HS-27A (cell line): ENCODE measurements around the gene B3GALT6.

ENCODE experiments used
- DNase-seq: peaks from one replicate; pipeline ENCODE4 v3.0.0-alpha.2; 2012; ENCODE audit warnings: low read depth, missing footprints

The B3GALT6 gene

DNA sequence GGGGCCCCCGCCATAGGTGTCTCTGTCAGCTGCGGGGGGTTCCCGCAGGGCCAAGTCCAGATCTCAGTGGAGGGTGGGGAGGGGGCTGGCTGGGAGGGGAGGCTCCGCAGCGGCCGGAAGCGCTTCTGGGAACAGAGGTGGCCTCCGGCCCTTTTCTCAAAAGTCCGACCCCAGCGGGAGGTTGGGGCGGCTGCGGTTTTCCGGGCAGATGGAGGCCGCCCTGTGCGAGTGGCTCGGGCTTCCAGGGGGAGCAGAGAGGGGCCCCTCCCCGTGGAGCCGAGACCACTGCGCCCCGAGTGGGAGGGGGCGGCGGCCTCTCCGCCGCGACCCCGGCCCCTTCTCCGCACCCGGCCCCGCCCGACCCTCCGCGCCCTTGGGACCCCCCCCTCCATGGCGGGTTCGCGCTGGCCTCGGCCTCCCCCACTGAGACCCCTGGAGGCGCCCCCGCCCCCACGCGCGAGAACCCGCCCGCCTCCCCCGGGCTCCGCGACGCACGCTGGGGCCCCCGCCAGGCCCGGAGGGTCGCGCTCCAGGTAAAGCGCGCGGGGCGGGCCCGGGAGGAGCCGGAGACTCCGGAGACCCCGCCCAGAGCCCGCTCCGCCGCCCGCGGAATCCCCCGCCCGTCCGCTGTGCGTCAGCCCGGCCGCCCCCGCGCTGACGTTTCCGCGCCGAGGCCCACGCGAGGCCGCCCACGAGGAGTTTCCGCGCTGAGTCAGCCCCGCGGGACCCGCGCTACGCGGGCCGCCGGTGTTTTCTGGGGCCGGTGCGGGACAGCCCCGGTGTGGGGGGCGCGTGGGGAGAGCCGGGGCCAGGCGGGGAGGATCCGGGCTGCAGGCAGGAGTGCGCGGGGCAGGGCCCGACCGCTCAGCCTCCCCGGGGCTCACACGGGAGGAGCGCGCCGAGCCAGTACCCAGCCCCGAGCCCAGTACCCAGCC is 30.9 kb upstream of the B3GALT6 start:
- DNase-seq: no peak

DNA sequence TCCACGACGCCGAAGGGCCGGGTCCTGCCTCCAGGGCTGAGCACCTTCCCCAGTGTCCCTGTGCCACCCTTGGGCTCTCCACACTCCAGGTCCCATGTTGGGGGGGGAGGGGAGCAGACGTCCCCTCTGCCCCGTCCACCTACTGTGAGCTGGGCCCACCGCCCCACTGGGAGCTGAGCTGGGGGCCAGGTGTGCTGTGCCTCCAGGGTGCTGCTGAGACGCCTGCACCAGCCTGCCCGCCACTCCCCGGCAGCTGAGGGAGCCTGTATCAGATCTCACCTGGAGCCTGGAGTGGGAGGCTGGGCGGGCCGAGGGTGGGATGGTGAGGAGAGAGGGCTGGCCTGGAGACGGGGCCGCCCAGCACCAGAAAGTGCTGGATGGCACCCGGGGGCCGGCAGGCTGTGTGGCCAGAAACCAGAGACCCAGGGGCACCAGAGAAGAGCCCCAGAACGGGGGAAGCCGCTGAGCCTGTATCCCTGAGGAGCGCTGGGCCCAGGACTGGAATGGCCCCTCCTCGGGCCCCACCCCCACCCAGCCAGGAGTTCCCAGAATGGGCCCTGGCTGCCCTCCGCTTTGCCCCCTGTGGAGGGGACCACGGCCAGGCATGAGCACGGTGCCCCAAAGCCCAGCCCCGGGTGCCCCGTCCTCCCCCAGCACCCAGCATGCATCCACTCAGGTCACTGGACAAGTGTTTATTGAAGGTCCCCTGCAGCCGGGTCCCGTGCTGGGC is 29.0 kb upstream of the B3GALT6 start:
- no peak for DNase-seq

DNA sequence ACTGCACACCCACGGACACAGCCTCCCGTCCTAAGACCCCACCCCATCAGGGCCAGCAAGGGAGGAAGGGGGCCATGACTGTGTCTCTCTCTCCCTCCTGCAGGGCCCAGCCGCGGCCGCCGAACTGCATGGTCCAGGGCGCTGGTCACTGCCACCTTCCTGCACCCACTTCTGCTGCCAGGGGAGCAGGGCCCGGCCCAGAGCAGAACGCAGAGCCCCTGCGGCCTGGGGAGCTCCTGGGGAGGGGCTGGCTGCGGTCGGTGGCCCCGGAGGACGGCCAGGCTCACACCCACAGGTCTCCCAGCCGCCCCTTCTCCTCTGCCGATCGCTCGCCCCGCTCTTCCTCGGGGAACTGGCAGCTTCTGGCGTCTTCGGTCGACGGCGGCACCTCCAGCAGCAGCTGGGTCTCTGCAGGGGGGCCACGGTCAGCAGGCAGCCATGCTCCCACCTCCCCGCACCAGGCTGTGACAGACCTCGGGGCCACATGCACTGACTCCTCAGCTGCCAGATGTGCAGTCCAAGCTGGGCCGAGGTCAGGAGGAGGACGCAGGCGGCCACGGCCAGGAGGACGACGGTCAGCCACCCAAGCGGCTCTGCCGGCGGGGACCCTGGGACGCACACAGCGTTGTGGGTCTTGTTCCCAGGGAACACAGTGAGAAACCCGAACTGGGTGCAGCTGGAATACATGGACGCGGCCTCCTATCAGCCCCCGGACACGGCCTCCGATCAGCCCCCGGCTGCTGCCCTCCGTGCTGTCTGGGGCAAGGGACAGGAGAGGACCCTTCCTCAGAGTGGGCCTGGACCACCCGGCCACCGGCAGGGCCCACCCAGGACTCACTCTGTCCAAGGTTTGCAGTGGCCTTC is 28.2 kb upstream of the B3GALT6 start:
- DNase-seq: no peak

DNA sequence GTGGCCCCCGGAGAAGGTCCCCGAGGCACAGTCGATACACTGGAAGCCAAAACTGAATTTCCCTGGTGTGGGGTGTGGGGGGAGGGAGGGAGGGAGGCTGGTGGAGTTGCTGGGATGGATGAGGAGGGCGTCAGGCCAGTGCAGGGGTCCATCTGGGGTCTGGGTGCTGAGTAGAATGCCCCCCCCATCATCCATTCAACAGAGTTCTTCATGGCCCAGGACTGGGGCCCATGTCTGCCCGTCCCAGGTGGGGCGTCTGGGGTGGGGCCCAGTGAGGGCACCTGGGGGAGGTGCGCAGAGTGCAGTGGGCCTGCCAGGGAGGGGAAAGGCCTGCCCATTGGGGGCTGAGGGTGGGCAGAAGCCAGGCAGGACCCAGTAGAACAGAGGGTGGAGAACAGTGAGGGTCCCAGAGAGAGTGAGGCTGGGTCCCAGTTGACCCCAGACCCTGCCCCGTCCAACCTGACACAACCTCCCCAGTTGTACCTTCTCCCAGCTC is 27.6 kb upstream of the B3GALT6 start:
- DNase-seq: no peak

DNA sequence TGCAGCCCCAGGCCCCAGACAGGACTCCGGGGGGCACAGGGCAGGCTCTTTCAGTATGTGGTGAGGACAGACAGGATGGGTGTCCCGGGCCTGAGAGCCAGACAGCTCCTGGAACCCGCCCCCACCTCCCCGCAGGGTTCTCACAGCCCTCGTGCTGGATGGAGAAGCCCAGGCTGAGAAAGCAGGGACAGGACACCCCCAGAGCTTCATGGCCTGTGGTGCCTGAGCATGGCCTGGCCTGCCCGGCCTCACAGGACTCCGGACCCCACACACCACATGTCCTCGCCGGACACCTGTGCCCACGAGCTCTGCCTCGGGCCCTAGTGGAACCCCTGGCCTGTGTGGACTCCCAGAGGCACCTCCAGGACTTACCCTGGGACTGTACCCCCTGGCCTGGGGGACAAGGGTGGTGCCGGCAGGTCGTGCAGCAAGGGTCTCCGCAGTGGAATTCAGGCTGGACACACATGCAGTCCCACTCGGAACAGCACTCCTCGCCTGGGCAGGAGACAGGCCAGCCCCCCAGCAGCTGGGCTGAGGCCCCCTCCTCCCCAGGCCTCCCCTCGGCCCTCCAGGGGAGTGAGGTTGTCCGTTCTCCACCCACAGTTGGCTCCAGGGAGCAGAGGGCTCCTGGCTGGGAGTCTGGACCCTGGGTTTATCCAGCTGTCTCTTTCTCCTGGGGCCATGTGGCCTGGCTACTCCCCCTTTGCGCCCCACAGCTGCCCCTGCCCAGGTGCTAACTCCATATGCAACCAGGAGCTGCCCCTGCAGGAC is 26.9 kb upstream of the B3GALT6 start:
- no peak for DNase-seq

DNA sequence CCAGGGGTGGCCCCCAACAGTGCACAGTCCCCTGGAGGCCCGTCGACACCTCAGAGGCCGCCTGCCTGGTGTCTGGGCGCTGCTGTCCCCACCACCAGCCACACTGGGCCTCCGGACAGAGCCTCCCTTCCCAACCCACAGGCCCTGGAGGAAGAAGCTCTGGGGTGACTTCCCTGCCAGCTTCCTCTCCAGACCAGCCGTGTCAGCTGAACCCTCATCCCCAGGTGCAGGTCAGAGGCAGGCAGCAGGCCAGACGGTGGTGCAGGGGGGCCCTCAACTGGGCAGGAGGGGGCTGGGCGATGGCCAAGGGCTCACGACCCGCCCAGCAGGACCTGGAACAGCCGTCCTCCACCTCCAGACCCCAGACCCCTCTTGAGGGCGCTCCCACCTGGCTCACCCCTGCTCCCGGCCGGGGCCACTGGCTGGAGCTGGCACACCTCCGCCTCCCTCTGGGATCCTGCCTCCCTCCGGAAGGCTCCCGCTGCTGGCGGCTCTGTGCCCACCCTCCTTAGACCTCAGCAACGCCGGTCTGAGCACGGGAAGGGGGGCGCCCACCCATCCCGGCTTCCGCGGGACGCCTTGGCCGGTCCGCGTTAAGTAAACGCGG is 26.2 kb upstream of the B3GALT6 start:
- no peak for DNase-seq

DNA sequence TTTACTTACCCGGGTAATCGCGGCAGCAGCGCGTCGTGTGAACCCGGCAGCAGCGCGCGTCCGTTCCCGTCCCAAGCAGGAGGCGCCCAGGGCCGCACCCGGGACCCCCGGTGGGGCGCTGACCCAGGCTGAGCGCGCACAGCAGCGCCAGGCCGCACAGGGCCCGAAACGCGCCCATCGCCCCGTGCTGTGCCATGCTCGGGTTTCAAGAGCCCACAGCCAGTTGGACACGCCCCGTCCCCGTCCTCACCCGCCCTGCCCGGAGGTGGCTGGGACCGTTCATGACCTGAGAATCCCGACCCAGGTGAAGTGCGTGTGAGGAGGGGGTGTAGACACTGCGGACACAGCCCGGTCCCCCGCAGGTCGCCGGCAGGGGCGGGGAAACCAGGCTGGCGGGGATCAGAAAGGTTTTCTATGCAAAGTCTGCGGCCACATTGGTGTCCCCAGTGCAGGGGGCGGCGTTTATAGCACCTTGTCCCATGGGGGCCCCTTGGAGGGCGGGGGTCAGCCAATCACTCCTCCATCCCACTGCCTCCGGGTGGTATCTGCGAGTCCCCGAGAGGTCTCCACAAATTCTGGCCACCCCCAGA is 25.6 kb upstream of the B3GALT6 start, which contains the start of gene TNFRSF18:
TSS of gene TNFRSF18 (minus strand) at position 217 of the 590 bp plus-strand sequence. CDS start at position 196, 21 bp downstream.
- DNase-seq: no peak

DNA sequence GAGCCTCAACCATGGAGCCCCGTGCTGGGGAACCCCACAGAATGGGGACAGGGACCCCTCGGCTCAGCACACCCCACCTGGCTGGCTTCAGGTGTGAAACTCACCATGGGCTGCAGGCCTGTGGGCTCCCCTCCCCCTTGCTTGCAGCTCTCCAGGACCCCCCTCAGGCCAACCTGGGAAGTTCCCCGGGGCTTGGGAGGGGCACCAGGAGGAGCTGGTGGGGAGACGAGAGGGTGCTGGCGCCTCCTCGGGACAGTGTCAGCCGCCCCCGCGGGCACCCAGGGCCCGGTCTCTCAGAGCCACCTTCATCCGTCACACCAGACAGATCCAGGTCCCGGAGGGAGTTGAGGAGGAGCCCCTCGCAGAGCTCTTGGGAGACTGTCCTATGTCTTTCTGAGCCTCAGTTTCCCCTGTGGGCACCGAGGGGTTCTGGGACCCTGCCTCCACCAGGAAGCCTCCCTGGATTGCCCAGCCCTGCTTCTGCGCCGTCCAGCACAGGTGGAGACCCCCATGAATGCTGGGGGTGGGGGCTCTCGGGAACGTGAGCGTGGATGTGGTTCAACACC is 25.0 kb upstream of the B3GALT6 start:
- DNase-seq: no peak

DNA sequence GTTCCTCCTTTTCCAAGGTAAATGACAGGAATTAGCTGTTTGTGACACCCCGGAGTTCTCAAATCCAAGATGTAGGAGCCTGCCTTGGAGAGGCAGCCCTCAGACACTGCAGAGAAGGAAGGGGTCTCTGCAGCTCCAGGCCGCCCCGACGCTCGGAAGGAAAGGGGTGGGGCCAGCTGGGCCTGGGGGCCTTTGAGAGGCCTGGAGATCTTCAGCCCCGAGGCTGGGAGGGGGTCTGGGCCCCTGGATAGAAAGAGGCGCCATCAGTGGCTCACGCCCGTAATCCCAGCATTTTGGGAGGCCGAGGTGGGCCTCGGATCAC is 24.5 kb upstream of the B3GALT6 start:
- DNase-seq: no peak

DNA sequence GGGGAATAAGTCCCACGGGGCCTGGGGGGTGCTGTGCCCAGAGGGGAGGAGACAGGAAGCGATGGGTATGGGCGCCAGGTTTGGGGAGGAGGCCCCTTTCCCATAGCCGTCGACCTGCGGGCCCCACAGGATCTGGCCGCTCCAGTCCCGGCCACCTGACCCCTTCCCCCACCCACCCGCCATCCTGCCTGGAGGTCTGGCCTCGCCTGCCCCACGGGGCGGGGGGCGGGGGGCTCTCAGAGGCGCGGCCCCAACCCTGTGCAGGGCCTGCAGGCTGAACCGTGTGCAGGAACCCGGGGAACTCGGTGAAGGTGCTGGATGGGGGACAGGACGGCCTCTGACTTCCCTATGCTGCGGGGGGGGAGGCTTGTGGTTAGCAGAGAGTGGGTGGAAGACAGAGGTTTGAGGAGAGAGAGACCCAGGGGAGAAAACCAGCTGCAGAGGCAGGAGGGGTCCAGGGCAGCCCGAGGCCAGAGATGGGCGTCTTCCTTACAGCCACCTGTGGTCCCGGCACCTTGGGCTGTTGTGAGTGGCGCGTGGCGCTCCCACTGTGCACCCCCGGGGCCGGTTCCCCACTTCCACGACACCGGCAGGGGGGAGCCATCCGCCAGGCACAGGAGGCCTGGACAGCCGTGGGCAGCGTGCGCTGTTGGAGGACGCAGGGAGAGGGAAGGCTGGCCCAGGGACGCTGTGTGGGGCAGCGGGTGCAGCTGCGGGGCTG is 23.2 kb upstream of the B3GALT6 start:
- no peak for DNase-seq

DNA sequence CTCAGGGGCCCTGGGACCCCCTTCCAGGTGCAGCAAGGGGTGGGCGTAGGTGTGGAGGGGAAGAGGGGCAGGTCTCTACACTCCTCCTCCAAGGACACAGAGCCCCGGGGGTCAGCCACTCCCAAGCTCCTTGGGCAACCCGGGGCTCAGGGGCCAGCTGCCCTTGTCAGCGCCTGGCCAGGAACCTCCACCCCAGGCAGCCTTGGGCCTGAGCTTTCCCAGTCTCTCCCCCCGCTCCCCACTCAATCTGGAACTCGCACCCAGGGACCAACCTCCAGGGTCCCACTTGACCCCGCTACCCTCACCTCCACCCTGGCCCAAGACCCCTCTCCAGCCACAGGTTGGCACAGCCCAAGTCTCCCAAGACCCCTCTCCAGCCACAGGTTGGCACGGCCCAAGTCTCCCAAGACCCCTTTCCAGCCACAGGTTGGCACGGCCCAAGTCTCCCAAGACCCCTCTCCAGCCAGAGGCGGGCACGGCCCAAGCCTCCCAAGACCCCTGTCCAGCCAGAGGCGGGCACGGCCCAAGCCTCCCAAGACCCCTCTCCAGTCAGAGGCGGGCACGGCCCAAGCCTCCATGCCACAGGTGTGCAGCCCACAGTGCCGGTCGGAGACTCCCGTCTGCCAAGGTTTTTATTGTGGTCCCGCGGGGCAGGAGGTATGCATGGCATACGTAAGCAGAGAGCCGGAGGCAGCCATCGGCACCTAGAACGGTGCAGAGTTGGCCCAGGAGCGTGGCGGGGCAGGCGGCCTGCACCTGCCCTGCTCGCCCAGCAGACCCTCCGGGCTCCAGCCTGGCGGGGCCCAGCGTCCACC is 21.1 kb upstream of the B3GALT6 start:
- DNase-seq: no peak

DNA sequence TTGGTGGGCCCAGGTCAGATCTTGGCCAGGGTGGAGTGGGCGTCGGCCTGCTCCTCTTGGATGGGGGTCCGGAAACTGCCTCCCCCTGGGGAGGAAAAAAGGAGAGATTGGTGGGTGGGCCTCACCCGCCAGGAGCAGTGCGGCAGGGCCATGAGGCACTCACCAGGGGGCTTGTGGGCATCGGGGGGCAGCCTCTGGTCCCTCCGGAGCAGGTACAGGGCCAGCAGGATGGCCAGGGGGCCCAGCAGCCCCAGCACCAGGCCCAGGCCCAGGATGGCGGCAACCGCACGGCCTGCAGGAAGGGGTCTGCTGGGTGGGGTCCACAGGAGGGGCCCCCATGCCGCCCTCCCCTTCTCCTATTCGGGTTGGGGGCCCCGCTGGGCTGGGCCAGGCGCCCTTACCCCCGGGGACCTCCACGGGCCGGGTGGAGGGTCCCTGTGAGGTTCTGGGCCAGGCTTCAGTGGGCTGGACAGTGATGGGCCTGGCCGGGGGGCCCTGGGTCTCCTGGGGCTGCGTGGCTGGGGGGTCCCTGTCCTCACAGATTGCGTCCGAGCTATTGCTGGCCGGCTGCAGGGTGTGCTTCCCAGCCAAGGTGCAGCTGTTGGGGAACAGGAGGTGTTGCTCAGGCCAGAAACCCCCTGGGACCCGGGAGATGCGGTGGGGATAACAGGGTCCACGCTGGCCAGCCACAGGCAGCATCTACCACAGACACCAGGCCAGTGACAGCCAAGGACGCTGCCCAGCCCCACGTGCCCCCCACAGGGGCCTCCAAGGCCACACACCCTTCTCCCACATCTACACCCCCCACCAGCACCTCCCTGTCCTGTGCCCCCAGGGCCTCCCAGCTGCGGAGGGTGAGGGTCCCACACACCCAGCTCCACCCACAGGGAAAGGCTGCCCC is 20.2 kb upstream of the B3GALT6 start:
- DNase-seq: no peak

DNA sequence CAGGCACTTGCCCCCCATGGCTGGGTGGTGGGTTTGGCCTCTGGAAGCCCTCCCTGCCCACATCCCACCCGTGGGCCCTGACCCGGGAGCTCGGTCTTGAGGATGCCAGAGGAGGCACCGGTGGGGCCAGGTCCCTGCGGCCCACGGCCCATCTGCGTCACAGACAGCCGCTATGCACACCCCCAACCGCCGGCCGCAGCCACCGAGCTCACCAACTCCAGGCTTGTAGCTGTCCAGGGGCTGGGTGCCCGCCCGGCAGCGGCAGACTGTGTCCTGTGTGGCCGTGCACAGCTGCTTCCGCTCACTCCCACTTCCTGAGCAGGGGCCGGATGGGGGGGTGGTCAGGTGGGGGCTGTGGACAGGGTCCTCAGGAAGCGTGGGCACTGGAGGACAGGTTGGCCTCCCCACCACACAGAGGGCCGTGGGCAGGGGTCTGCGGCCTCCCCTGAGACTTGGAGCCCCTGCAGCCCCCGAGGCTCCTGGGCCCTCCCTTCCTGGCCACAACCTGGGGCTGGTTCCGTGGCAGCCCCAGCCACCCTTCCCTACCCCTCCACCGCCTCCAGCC is 19.2 kb upstream of the B3GALT6 start:
- no peak for DNase-seq

DNA sequence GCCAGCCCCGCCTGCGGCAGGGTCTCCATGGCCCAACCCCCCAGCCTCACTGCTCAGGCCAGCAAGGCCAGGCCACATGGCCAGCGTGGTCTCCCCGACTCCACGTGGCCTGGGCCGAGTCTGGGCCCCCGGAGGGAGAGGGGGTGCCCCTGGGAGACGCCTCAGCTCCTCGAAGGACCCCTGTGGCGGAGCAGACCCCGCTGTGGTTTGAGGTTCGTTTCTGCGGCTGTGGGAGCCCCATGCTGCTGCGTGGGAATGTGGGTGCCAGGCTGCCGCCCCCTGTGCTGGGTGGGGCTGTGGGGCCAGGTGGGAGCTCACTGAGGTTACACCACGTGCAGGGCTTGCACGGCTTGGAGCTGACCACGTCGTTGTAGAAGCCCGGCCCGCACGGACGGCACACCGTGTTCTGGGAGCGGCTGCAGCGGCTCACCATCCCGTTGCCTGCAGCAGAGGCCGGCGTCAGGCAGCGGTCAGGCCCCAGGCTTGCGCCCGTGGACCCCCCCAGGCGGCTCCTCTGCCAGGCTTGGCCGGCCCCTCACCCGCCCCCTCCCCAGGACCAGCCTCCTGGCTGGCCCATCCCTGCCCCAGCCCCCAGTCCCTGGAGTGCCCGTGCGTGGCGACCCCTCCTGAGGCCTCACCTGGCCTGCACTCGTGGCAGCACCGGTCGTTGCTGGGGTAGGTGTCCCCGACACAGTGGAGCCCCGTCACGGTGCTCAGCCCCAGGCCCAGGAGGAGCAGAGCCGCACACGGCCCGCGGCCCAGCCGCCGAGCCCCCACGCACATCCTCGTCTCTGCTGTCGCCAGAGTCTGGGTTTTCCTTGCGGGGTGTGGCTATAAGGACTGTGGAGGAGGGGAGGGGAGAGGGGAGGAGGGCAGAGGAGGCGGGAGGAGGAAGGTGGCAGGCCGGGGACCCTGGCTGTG is 18.4 kb upstream of the B3GALT6 start, which contains the start of gene TNFRSF4:
TSS of gene TNFRSF4 (minus strand) at position 809 of the 921 bp plus-strand sequence. CDS start at position 783, 26 bp downstream.
- DNase-seq: no peak

DNA sequence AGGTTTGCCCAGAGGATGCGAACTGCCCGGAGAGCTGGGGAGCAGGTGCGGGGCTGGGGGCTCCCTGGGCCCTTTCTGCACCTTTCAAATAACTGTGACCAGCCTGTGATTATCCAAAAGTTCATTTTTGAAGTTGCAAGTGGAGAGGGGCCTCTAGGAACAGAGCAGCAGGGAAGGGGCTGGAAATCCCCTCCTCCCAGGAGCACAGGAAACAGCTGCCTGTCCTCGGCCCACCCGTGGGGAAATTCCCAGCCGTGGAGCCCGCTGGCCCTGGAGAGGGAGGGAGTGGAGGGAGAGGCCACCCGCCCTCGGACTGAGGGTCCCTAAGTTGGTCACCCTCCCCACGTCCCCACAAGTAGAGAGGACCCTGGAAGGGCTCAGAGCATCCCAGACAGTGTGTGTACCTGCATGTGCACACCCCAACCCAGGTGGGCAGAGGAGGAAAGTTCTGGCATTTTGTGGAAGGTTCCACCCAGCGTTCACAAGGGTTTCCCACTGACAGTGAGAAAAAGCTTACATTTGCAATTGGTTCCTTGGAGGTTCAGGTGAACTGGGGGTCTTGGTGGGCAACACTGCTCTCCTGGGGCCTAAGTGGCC is 16.9 kb upstream of the B3GALT6 start:
- DNase-seq: no peak
